ENCODE results near the gene PITX3.

GRCh38 chr10:102266670-102267069 lies 25.4 kb upstream of the PITX3 start:
- TF ChIP-seq CTCF (IDR thresholded peaks at IDR 0.05), result no peak
- TF ChIP-seq POLR2A (IDR thresholded peaks at IDR 0.05), result no peak
